HG03039 (cell line): ENCODE results near the gene THAP8.
A peak's percentile ranks its signal among the peaks of the same experiment; 100 is the strongest.

Source experiments
- ATAC-seq: cut with Tn5 transposase; IDR thresholded peaks from one replicate; pipeline ENCODE4 v1.9.1; 2021; ENCODE audit warnings: mild to moderate bottlenecking, moderate library complexity; ENCODE audit not compliant: unreplicated experiment

The THAP8 gene

GRCh38 chr19:35995048-35995993 is 58.8 kb downstream of the THAP8 start, which contains the start of gene SDHAF1:
SDHAF1 (plus strand) TSS chr19:35995188; CDS start chr19:35995275, 87 bp downstream.
- ATAC-seq, result peak; percentile 74

GRCh38 chr19:35993923-35994598 is 60.0 kb downstream of the THAP8 start:
- no peak for ATAC-seq

- no peak for ATAC-seq
Observed at GRCh38 chr19:35992907-35993765, 60.9 kb downstream of the THAP8 start.

GRCh38 chr19:35991731-35992450 is 62.2 kb downstream of the THAP8 start:
- ATAC-seq, result no peak

GRCh38 chr19:35990771-35991730 is 63.0 kb downstream of the THAP8 start:
- no peak for ATAC-seq

- ATAC-seq, result no peak
Observed at GRCh38 chr19:35990156-35990555, 63.9 kb downstream of the THAP8 start.

GRCh38 chr19:35988824-35989223 is 65.3 kb downstream of the THAP8 start:
- ATAC-seq, result no peak

- no peak for ATAC-seq
Observed at GRCh38 chr19:35987571-35987896, 66.6 kb downstream of the THAP8 start.

- no peak for ATAC-seq
Observed at GRCh38 chr19:35986664-35987570, 67.2 kb downstream of the THAP8 start.

GRCh38 chr19:35986111-35986510 is 68.0 kb downstream of the THAP8 start:
- no peak for ATAC-seq
